ENCODE results near the gene TSHZ2. TPM values are rescaled to one million over a fixed set of nuclear protein-coding genes. Genes with fewer than 3 reads are reported as not detected.

The TSHZ2 gene
- total RNA-seq, 3 donors from 2014 or later: 31.7 to 106 (median 59.6) TPM

GRCh38 chr20:52975803-52976531 is 3.8 kb downstream of the TSHZ2 start:
- no peaks in the 10 kb centered on the region for H3K36me3 ChIP-seq
- no peaks in the 10 kb centered on the region for H3K4me1 ChIP-seq
- TF ChIP-seq POLR2A (IDR thresholded peaks at IDR 0.05): no peak
- TF ChIP-seq CTCF (IDR thresholded peaks at IDR 0.05): no peak
- no peak for TF ChIP-seq POLR2AphosphoS5 (IDR thresholded peaks at IDR 0.05)
- H3K4me3 ChIP-seq: peak overlapping the region; percentile 66 to 78 (median 76)
- no peaks in the 10 kb centered on the region for H3K9me3 ChIP-seq
- H3K27me3 ChIP-seq: no peaks in the 10 kb centered on the region
- H3K27ac ChIP-seq: peak overlapping the region; percentile 91 to 96
- intact Hi-C loops (cut with DNase I; ENCODE audit: low total_unique reads): loop anchor here (1.0 kb wide), 1 partner anchor 12 kb away; no protein-coding TSS in a partner anchor
- no peak for DNase-seq (ENCODE audit: low spot score in 2 of 2)

- Histone ChIP-seq H3K4me3 (peak overlapping the region in 2 of 3 donors; percentile 4 to 20), H3K27ac (peak overlapping the region in 1 of 2 donors; percentile 96), H3K4me1 (peaks cover 0 to 2% of the 10 kb centered on the region in 2 donors), H3K36me3 (no peaks in the 10 kb centered on the region), H3K27me3 (no peaks in the 10 kb centered on the region), H3K9me3 (no peaks in the 10 kb centered on the region)
- no peak for DNase-seq (ENCODE audit: low spot score in 2 of 2)
- no peak for TF ChIP-seq POLR2AphosphoS5 (IDR thresholded peaks at IDR 0.05)
- no peak for TF ChIP-seq POLR2A (IDR thresholded peaks at IDR 0.05)
- TF ChIP-seq CTCF (IDR thresholded peaks at IDR 0.05): no peak
- intact Hi-C loops (cut with DNase I; ENCODE audit: low total_unique reads): no loop called here
Measured at GRCh38 chr20:52978851-52979250, 6.7 kb downstream of the TSHZ2 start.

- intact Hi-C loops (cut with DNase I; ENCODE audit: low total_unique reads): no loop called here
- no peaks in the 10 kb centered on the region for H3K9me3 ChIP-seq
- H3K36me3 ChIP-seq: no peaks in the 10 kb centered on the region
- no peak for TF ChIP-seq POLR2AphosphoS5 (IDR thresholded peaks at IDR 0.05)
- TF ChIP-seq POLR2A (IDR thresholded peaks at IDR 0.05): no peak
- TF ChIP-seq CTCF (IDR thresholded peaks at IDR 0.05): no peak
- H3K4me3 ChIP-seq: peak overlapping the region in 1 of 3 donors; percentile 33
- H3K4me1 ChIP-seq: peaks cover 0 to 2% of the 10 kb centered on the region in 2 donors
- H3K27me3 ChIP-seq: no peaks in the 10 kb centered on the region
- peak overlapping the region; percentile 77 to 96 for H3K27ac ChIP-seq
- DNase-seq (ENCODE audit: low spot score in 2 of 2): no peak
Measured at GRCh38 chr20:52981051-52981450, 8.9 kb downstream of the TSHZ2 start.

- no peaks in the 10 kb centered on the region for H3K36me3 ChIP-seq
- H3K27me3 ChIP-seq: no peaks in the 10 kb centered on the region
- TF ChIP-seq POLR2A (IDR thresholded peaks at IDR 0.05) (no peak), POLR2AphosphoS5 (IDR thresholded peaks at IDR 0.05) (no peak), CTCF (IDR thresholded peaks at IDR 0.05) (no peak)
- H3K4me3 ChIP-seq: no peak overlapping the region
- no peaks in the 10 kb centered on the region for H3K9me3 ChIP-seq
- H3K4me1 ChIP-seq: peaks cover 0 to 2% of the 10 kb centered on the region in 2 donors
- no peak for DNase-seq (ENCODE audit: low spot score in 2 of 2)
- H3K27ac ChIP-seq: peak overlapping the region in 1 of 2 donors; percentile 37
- intact Hi-C loops (cut with DNase I; ENCODE audit: low total_unique reads): no loop called here
Measured at GRCh38 chr20:52983726-52984450, 11.7 kb downstream of the TSHZ2 start.

- Histone ChIP-seq H3K36me3 (no peaks in the 10 kb centered on the region), H3K27me3 (no peaks in the 10 kb centered on the region), H3K27ac (peak overlapping the region in 1 of 2 donors; percentile 37), H3K4me3 (no peak overlapping the region), H3K4me1 (peaks cover 0 to 2% of the 10 kb centered on the region in 2 donors), H3K9me3 (no peaks in the 10 kb centered on the region)
- TF ChIP-seq POLR2AphosphoS5 (IDR thresholded peaks at IDR 0.05): no peak
- no peak for TF ChIP-seq CTCF (IDR thresholded peaks at IDR 0.05)
- no peak for TF ChIP-seq POLR2A (IDR thresholded peaks at IDR 0.05)
- intact Hi-C loops (cut with DNase I; ENCODE audit: low total_unique reads): no loop called here
- DNase-seq (ENCODE audit: low spot score in 2 of 2): no peak
Measured at GRCh38 chr20:52984451-52984810, 12.3 kb downstream of the TSHZ2 start.

Measured in breast epithelium (tissue), 4 donors.